AG04449 (cell line): ENCODE data around the gene CSDE1.
"Not testable (repeated sequence)": the region's sequence is repeated elsewhere in the genome, so short reads cannot be mapped to it uniquely, and the experiment has no call there.

Source experiments
- CTCF ChIA-PET: fragments of 350-600 bp; formaldehyde crosslinking; extraction: SDS; loops from one replicate; lab custom pipeline; 2021; ENCODE audit warnings: antibody characterized with exemption; lab: Yijun Ruan, JAX
- POLR2A ChIA-PET: fragments of 400-600, 350-600 bp; formaldehyde crosslinking; extraction: SDS; loops from one replicate; lab custom pipeline; 2020; ENCODE audit warnings: antibody characterized with exemption, inconsistent platforms; lab: Yijun Ruan, JAX
- DNase-seq: peaks from one replicate; pipeline ENCODE4 v3.0.0-alpha.2; 2010; ENCODE audit warnings: low read depth, low spot score
- H3K4me3 ChIP-seq: 2 replicates; pipeline ENCODE4 v1.5.1; 2011; ENCODE audit warnings: low read depth, mild to moderate bottlenecking, control low read depth, low read length
- CTCF ChIP-seq: IDR thresholded peaks from one replicate; pipeline ENCODE4 v1.5.1; 2011; ENCODE audit warnings: mild to moderate bottlenecking, moderate library complexity, low read length, control low read depth, inconsistent platforms; ENCODE audit not compliant: insufficient read depth; ENCODE audit errors: missing control alignments

The CSDE1 gene

GRCh38 chr1:114780344-114781226 lies 22.8 kb upstream of the CSDE1 start, which contains the start of gene SIKE1:
Gene SIKE1 (minus strand): TSS chr1:114780685. CDS start chr1:114780607, 78 bp downstream.
- TF ChIP-seq CTCF, result no peak
- CTCF ChIA-PET, result no interaction called here
- H3K4me3 ChIP-seq, result peak within 1 kb of the TSS; percentile 80
- DNase-seq, result peak; percentile 63
- POLR2A ChIA-PET, result interaction anchor here (0.6 to 1.0 kb wide), 2 partner anchors 23 to 405 kb away, joined by 4 to 5 read pairs; partner anchors contain the start of gene CSDE1

- no peak for DNase-seq
- peak overlapping the region; percentile 80 for H3K4me3 ChIP-seq
- ChIA-PET POLR2A (no interaction called here), CTCF (no interaction called here)
- no peak for TF ChIP-seq CTCF
These were observed 21.9 kb upstream of the CSDE1 start for GRCh38 chr1:114779722-114780121.

DNA sequence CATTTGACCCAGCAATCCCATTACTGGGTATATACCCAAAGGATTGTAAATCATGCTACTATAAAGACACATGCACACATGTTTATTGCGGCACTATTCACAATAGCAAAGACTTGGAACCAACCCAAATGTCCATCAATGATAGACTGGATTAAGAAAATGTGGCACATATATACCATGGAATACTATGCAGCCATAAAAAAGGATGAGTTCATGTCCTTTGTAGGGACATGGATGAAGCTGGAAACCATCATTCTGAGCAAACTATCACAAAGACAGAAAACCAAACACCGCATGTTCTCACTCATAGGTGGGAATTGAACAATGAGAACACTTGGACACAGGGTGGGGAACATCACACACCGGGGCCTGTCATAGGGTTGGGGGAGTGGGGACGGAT lies 18.9 kb upstream of the CSDE1 start:
- H3K4me3 ChIP-seq, POLR2A ChIA-PET, DNase-seq, CTCF ChIA-PET: not testable (repeated sequence)

GRCh38 chr1:114771992-114772391 lies 14.2 kb upstream of the CSDE1 start:
- no peak overlapping the region for H3K4me3 ChIP-seq
- CTCF ChIA-PET, result no interaction called here
- no peak for TF ChIP-seq CTCF
- DNase-seq, result no peak
- POLR2A ChIA-PET, result no interaction called here

DNA sequence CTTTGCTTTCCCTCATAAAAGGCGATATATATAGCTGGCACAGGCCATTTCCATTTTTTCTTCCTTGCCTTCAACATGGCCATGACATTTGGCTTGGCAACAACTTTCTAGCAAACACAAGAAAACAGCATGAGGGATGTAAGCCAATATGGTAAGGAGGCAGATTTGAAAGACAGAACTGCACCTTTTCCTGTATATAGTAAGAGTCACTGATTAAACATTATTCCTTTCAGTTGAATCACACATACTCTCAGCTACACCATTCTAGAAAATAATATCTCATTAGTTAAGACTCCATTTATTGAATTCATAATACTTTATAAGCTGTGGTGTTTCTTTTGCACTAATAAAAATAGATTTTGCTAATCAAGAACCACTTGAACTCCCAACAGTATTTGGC lies 13.2 kb upstream of the CSDE1 start:
- TF ChIP-seq CTCF, result no peak
- CTCF ChIA-PET, result no interaction called here
- DNase-seq, result no peak
- no peak overlapping the region for H3K4me3 ChIP-seq
- POLR2A ChIA-PET, result no interaction called here

- DNase-seq, result no peak
- POLR2A ChIA-PET, result no interaction called here
- TF ChIP-seq CTCF, result no peak
- CTCF ChIA-PET, result no interaction called here
- no peak overlapping the region for H3K4me3 ChIP-seq
These were observed 6.9 kb upstream of the CSDE1 start for GRCh38 chr1:114764689-114765088.
